ENCODE measurements around the gene RNF181. TPM values are rescaled to one million over a fixed set of nuclear protein-coding genes. Genes with fewer than 3 reads are reported as not detected.

The RNF181 gene
- total and polyA plus RNA-seq, 4 donors, result 90.2 to 296 (median 185) TPM

- H3K9ac ChIP-seq (ENCODE audit: insufficient read depth in 1 of 2, low read length in 2 of 2), result no peak overlapping the region
- peaks cover 1 to 11% (median 8%) of the 10 kb centered on the region in 5 donors for H3K4me1 ChIP-seq (ENCODE audit: control insufficient read depth in 5 of 5, insufficient read depth in 5 of 5, low read length in 5 of 5)
- H3K36me3 ChIP-seq (ENCODE audit: control insufficient read depth in 4 of 4, insufficient read depth in 4 of 4, low read length in 4 of 4), result peaks cover 15 to 36% (median 26%) of the 10 kb centered on the region in 4 donors
- 95 to 96% methylated on average over 6 of the region's 6 CpGs for WGBS, 2 donors
- ATAC-seq (ENCODE audit: insufficient read depth, low FRiP score) (no peak), DNase-seq (no peak)
- H3K27ac ChIP-seq (ENCODE audit: low read depth in 1 of 2, low read length in 1 of 2), result no peak overlapping the region
- no peaks in the 10 kb centered on the region for H3K27me3 ChIP-seq (ENCODE audit: control insufficient read depth in 3 of 3, insufficient read depth in 3 of 3, low read length in 2 of 3)
- TF ChIP-seq, protein P1, sequence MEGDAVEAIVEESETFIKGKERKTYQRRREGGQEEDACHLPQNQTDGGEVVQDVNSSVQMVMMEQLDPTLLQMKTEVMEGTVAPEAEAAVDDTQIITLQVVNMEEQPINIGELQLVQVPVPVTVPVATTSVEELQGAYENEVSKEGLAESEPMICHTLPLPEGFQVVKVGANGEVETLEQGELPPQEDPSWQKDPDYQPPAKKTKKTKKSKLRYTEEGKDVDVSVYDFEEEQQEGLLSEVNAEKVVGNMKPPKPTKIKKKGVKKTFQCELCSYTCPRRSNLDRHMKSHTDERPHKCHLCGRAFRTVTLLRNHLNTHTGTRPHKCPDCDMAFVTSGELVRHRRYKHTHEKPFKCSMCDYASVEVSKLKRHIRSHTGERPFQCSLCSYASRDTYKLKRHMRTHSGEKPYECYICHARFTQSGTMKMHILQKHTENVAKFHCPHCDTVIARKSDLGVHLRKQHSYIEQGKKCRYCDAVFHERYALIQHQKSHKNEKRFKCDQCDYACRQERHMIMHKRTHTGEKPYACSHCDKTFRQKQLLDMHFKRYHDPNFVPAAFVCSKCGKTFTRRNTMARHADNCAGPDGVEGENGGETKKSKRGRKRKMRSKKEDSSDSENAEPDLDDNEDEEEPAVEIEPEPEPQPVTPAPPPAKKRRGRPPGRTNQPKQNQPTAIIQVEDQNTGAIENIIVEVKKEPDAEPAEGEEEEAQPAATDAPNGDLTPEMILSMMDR (IDR thresholded peaks at IDR 0.05; ENCODE audit: control extremely low read depth, extremely low read depth), result no peak
- H3K4me3 ChIP-seq, result no peak overlapping the region
- H3K9me3 ChIP-seq (ENCODE audit: control insufficient read depth in 4 of 4, insufficient read depth in 3 of 4, low read length in 3 of 4), result no peaks in the 10 kb centered on the region
Measured at GRCh38 chr2:85619617-85620016, 24.1 kb downstream of the RNF181 start.

DNA sequence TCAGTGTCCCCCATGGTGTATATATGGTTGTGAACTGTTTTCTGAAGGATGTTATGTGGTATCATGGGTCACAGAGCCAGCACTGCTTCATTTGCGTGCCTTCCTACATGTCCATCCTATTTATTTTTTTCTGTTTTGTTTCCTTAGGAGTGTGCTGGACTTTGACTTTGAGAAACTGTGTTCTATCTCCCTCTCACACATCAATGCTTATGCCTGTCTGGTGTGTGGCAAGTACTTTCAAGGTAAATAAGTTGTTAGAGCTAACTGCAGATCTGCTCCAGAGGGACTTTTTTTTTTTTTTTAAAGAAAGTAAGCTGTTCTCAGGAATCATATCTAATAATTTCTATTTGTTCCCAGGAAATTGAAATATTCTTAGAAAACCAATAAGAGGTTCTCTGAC is 25.8 kb downstream of the RNF181 start:
- Histone ChIP-seq H3K9ac (ENCODE audit: insufficient read depth in 1 of 2, low read length in 2 of 2) (no peak overlapping the region), H3K9me3 (ENCODE audit: control insufficient read depth in 4 of 4, insufficient read depth in 3 of 4, low read length in 3 of 4) (no peaks in the 10 kb centered on the region), H3K4me1 (ENCODE audit: control insufficient read depth in 5 of 5, insufficient read depth in 5 of 5, low read length in 5 of 5) (peaks cover 1 to 11% (median 8%) of the 10 kb centered on the region in 5 donors), H3K27ac (ENCODE audit: low read depth in 1 of 2, low read length in 1 of 2) (no peak overlapping the region), H3K4me3 (no peak overlapping the region), H3K27me3 (ENCODE audit: control insufficient read depth in 3 of 3, insufficient read depth in 3 of 3, low read length in 2 of 3) (no peaks in the 10 kb centered on the region), H3K36me3 (ENCODE audit: control insufficient read depth in 4 of 4, insufficient read depth in 4 of 4, low read length in 4 of 4) (peaks cover 26 to 45% (median 36%) of the 10 kb centered on the region in 4 donors)
- ATAC-seq (ENCODE audit: insufficient read depth, low FRiP score) (no peak), DNase-seq (no peak)
- TF ChIP-seq, protein P1 (IDR thresholded peaks at IDR 0.05; ENCODE audit: control extremely low read depth, extremely low read depth), result no peak
- WGBS, 2 donors, result 91 to 100% methylated on average over 1 of the region's 1 CpG

DNA sequence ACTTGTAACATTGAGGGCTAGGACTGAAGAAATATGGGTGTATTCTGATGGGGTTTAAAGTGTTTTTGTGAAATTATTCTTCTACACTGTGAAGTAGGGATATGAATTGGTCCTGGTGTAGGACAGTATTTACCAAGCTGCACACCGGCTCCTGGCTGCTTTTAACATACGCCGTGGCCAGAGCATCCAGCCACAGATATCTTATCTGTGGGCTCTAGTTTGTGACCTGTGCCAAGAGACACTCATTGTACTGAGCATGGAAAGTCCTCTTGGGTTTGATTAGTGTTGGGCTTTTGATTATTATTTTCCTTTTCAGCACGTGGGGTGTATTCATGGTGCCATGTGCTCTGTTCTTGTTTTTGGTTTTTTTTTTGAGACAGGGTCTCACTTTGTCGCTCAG is 28.4 kb downstream of the RNF181 start:
- ATAC-seq (ENCODE audit: insufficient read depth, low FRiP score), result no peak
- TF ChIP-seq, protein P1 (IDR thresholded peaks at IDR 0.05; ENCODE audit: control extremely low read depth, extremely low read depth), result no peak

DNA sequence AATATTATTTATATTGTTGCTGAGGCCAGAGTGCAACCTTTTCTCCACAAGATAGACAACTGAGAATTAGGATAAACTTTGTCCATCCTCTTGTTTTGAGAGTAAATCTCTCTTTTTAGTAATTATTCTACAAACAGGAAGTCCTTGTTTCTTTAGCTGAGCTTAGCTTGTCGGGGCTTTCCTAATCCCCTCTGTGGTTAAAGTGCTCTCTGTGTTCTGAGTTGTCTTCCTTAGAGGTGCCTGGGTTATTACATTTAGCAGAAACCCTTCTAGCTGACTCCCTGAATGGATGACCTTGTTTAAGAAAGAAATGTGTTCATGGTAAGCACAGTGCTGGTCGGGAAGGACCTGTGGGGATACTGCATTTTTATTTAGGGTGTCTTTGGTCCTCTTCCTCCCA is 33.1 kb downstream of the RNF181 start:
- WGBS, 2 donors, result 57 to 65% methylated on average over 2 of the region's 2 CpGs
- Histone ChIP-seq H3K27ac (ENCODE audit: low read depth in 1 of 2, low read length in 1 of 2) (no peak overlapping the region), H3K4me3 (no peak overlapping the region), H3K27me3 (ENCODE audit: control insufficient read depth in 3 of 3, insufficient read depth in 3 of 3, low read length in 2 of 3) (no peaks in the 10 kb centered on the region), H3K36me3 (ENCODE audit: control insufficient read depth in 4 of 4, insufficient read depth in 4 of 4, low read length in 4 of 4) (peaks cover 21 to 51% (median 40%) of the 10 kb centered on the region in 4 donors), H3K9me3 (ENCODE audit: control insufficient read depth in 4 of 4, insufficient read depth in 3 of 4, low read length in 3 of 4) (no peaks in the 10 kb centered on the region), H3K9ac (ENCODE audit: insufficient read depth in 1 of 2, low read length in 2 of 2) (no peak overlapping the region), H3K4me1 (ENCODE audit: control insufficient read depth in 5 of 5, insufficient read depth in 5 of 5, low read length in 5 of 5) (peaks cover 0 to 5% (median 0%) of the 10 kb centered on the region in 5 donors)
- ATAC-seq (ENCODE audit: insufficient read depth, low FRiP score), result no peak
- DNase-seq, result no peak
- TF ChIP-seq, protein P1 (IDR thresholded peaks at IDR 0.05; ENCODE audit: control extremely low read depth, extremely low read depth), result no peak

More for the DNA sequence above, 28.4 kb downstream of the RNF181 start:
- H3K27me3 ChIP-seq (ENCODE audit: control insufficient read depth in 3 of 3, insufficient read depth in 3 of 3, low read length in 2 of 3), result no peaks in the 10 kb centered on the region
- H3K4me1 ChIP-seq (ENCODE audit: control insufficient read depth in 5 of 5, insufficient read depth in 5 of 5, low read length in 5 of 5), result peaks cover 0 to 5% (median 0%) of the 10 kb centered on the region in 5 donors
- no peak overlapping the region for H3K4me3 ChIP-seq
- H3K9me3 ChIP-seq (ENCODE audit: control insufficient read depth in 4 of 4, insufficient read depth in 3 of 4, low read length in 3 of 4), result no peaks in the 10 kb centered on the region
- H3K9ac ChIP-seq (ENCODE audit: insufficient read depth in 1 of 2, low read length in 2 of 2), result no peak overlapping the region
- 93 to 96% methylated on average over 5 of the region's 5 CpGs for WGBS, 2 donors
- H3K36me3 ChIP-seq (ENCODE audit: control insufficient read depth in 4 of 4, insufficient read depth in 4 of 4, low read length in 4 of 4), result peaks cover 28 to 48% (median 43%) of the 10 kb centered on the region in 4 donors
- no peak overlapping the region for H3K27ac ChIP-seq (ENCODE audit: low read depth in 1 of 2, low read length in 1 of 2)
- no peak for DNase-seq
